ENCODE measurements around the gene PSG6.
"Not testable (repeated sequence)": the region's sequence is repeated elsewhere in the genome, so short reads cannot be mapped to it uniquely, and the experiment has no call there.

Gene PSG6

DNA sequence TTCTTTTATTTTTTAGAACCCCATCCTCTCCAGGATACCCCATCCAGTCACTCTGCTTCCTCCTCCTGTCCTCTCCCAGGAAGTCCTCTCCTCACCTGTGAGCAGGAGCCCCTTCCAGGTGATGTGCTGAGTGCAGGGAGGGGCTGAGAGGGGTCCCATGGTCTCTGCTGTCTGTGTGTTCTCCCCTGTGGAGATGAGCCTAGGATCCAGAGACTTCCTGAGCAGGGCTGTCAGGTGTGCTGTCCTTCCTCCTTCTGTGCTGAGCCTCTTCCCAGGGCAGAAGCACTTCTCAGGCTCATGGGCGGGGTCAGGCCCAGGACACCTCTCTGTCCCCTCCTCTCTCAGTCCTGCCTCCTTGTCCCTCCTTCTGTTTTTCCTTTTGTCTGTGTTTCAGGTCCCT is at the start of gene PSG6:
Gene PSG6 (minus strand): TSS at position 261 of the 400 bp plus-strand sequence. CDS start 102 bp downstream, at position 159.
- not testable (repeated sequence) for DNase-seq

DNA sequence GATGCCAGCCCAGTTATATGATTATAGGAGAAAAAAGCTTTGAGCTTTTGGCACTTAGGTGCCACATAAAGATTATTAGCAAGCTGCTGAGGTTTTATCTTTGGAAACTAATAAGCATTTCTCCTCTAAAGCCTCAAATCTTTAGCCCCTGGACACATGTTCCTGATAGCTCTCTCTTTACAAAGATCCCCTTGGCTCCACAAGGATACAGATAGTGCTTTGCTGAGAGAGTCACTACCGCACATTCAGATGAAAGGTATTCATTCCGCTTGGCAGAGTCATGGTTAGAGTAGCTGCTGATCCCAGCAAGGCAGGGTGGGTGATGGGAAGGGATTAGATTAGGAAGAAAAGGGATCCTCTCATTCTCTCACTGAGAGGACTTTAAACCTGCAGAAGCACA is 47.5 kb upstream of the PSG6 start:
- DNase-seq, result no peak

DNA sequence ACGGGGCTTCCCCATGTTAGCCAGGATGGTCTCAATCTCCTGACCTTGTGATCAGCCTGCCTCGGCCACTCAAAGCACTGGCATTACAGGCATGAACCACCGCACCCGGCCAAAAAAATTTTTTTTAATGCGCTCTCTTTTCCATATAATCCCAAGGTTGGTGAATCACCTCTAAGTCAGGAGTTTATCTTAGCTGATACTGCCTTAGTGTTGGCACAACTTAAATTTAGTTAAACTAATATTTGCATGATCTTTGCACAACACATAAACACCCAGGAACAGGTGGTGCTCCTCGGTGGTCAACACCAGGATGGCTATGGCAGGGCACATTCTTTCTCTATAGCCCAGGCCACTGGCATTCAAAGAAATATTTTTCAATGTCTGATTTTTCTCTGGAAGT is 43.4 kb upstream of the PSG6 start:
- DNase-seq, result no peak

DNA sequence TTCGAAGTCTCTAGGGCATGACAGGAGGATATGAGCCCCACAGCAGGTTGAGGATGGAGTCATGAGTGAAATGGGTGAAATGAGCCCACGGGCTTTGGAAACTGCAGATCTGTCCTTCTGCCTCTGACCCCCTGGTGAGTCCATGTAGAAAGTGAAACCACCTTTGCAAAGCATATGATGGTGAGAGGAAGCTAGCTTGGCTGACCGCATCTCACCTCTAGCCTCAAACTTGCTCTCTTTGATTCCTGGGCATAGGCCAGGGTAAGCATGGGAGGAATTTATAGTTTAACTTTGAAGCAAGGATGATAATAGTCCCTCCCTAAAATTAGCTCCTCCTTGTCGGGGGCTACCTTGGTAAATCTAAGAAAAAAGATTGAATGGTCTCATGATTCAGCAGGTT is 34.4 kb upstream of the PSG6 start:
- not testable (repeated sequence) for DNase-seq

- not testable (repeated sequence) for DNase-seq
Observed at GRCh38 chr19:42951476-42951875, 33.8 kb upstream of the PSG6 start.

GRCh38 chr19:42942187-42942789 is 24.6 kb upstream of the PSG6 start:
- no peak for DNase-seq

GRCh38 chr19:42937107-42937506 is 19.4 kb upstream of the PSG6 start, which contains the start of gene PSG7:
Gene PSG7 (minus strand): TSS chr19:42937207. CDS start chr19:42937076, 131 bp downstream.
- DNase-seq, result not testable (repeated sequence)

- not testable (repeated sequence) for DNase-seq
Observed at GRCh38 chr19:42934726-42935125, 17.0 kb upstream of the PSG6 start.

GRCh38 chr19:42934183-42934582 is 16.5 kb upstream of the PSG6 start:
- DNase-seq, result not testable (repeated sequence)

- DNase-seq, result not testable (repeated sequence)
Observed at GRCh38 chr19:42933412-42933811, 15.7 kb upstream of the PSG6 start.

DNA sequence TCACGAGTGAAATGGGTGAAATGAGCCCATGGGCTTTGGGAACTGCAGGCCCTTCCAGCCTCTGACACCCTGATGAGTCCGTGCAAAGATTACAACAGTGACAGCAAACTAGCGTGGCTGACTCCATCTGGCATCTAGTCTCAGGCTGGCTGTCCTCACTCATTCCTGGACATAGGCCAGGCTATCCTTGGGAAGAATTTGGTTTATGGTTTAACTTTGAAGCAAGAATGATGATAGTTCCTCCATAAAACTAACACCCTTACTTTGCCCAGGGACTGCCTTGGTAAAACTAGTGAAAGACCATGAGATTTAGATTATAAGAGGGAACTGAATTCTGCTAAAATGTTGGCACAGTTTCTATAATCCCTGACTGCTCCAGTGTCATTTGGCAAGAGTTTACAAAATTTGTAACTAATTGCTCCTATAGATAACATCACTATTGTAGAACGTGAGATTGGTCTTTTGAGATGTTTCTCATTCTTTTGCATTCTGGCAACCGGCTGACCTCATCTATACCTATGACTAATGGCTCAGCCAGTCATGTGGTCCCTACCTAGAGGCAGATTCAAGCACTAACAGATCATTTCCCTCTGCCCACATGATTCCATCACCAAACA is 14.9 kb upstream of the PSG6 start:
- DNase-seq, result not testable (repeated sequence)

GRCh38 chr19:42930214-42930613 is 12.5 kb upstream of the PSG6 start:
- peak; percentile 52 to 54 for DNase-seq

DNA sequence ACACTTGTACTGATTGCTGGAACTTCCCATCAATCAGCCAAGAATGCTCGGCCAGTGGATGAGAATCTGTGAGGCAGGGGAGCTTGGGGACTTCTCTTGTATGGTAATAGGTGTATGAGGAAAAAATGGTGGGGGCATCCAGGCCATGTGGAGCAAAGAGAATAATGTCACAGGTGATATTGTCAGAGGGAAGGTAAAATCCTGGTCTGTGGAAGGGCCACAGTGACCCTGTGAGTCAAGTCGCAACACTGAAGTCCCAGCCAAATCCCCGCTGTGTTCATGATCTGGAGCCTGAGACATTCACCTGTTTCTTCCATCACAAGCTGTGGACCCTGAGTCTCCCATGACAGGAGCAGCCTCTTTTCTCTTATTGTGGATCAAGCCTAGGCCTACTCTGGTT is 11.2 kb upstream of the PSG6 start:
- no peak for DNase-seq

- DNase-seq, result no peak
Observed at GRCh38 chr19:42926781-42927180, 9.1 kb upstream of the PSG6 start.

DNA sequence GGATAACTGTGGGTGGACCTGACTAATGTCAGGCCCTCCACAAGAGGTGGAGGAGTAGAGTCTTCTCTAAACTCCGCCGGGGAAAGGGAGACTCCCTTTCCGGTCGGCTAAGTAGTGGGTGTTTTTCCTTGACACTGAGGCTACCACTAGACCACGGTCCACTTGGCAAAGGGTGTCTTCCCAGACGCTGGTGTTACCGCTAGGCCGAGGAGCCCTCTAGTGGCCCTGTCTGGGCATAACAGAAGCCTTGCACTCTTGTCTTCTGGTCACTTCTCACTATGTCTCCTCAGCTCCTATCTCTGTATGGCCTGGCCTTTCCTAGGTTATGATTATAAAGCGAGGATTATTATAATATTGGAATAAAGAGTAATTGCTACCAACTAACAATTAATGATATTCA is 5.4 kb upstream of the PSG6 start:
- peak; percentile 36 to 55 for DNase-seq

DNA sequence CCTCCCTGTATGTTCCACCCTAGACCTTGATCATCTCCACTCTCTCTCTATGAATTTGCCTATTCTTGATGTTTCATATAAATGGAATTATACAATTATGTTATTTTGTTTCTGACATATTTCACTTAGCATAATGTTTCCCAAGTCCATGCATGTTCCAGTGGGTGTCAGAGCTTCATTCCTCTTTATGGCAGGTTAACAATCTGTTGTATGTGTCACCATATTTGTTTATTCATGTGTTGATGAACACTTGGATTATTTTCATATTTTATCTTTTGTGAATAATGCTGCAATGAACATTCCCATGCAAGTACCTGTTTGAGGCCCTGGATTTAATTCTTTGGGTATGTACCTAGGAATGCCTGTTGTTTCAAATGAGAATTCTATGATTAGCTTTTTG is 3.3 kb upstream of the PSG6 start:
- DNase-seq, result not testable (repeated sequence)

- no peak for DNase-seq
Observed at GRCh38 chr19:42919757-42920079, 2.0 kb upstream of the PSG6 start.

DNA sequence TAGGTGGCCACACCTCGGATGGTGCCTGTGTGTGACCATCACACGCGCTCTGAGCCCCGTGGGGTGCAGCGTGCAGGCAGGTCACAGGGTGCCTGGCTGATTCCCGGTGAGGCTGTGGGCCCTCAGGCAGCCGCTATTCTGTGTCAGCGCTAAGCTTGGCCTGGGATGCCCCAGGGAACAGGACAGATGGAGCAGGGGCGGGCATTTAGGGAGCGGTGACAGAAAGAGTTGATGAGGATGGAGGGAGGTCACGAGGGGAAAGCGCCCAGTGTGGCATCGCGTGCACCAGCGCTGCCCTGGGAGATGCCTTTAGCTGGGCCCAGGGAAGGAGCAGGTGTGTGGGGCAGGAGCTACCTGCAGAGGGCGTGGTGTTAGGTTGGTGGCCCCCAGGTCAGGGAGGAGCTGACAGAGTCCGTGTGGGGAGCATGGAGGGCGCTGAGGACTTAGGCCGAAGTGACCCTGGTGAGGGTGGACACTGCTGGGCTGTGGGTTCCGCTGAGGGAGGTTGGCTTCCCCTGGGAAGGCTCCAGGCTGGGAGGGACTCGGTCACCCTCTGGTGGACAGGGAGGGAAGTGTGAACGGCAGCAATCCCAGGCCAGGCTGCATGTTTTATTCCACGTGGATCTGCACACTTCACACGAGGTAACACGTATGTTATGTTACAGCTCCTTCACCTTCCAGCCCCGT is 1.5 kb upstream of the PSG6 start:
- DNase-seq, result not testable (repeated sequence)

DNA sequence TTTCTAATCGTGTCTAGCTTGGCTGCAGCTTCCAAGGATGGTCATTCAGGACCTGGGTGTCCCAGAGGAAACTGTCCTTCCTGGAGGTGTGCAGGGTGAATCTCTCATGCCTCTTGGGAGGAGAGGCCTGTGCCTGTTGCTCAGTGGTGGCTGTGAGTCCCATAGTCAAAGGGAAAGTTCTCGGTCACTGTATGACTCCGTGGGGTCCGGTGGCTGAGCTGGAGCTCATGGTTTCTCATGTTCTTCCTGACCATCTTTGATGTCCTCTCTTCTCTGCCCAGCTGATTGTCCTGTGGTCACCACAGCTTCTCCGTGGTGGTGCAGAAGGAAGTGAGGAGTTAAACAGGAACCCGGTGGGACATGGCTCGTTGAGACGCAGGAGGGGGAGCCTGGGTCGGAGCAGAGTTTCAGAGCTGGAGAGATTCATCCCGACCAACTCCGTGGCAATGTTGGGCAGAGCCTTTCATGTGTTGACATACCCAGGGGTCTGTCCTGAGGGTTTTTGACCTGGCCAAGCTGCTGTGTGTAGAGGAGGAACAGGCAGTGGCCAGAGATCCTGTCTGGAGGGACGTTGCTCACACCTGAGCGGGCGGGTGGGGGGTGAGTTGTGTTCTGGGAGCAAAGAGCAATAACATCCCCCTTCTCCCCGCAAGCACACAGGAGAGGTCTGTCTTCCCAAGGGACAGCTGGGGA is 829 bp upstream of the PSG6 start:
- not testable (repeated sequence) for DNase-seq

DNA sequence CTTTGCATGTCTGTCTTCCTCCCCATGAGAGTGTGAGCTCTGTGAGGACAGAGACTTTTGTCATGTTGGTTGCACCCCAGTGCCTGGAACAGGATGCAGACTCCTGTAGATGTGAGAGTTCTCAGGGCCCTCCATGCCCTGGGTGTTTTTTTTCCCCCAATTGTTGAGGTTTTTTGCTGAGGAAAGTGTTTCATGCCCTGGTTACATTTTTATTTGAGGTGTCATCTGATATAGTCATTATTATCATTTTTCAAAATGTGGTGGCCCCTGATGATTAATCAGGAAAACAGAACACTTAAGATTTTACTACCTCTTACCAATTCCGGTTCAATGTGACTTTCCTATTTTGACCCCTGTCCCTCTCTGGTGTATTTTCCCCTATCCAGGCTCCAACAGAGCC is 763 bp downstream of the PSG6 start:
- DNase-seq, result not testable (repeated sequence)

- not testable (repeated sequence) for DNase-seq
Observed at GRCh38 chr19:42913516-42913915, 4.2 kb downstream of the PSG6 start.

DNA sequence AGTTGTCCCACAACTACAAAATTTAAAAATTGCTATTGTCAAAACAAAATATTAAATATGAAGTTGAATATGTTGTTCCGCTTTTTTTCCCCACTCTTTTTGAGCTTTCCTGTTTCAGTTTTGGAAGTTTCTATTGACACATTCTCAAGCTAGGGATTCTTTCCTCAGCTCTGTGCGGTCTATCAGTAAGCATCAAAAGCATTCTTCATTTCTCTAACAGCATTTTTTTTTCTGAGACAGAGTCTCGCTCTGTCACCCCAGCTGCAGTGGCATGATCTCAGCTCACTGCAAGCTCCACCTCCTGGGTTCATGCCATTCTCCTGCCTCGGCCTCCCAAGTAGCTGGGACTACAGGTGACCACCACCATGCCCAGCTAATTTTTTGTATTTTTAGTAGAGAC is 4.8 kb downstream of the PSG6 start:
- not testable (repeated sequence) for DNase-seq

DNA sequence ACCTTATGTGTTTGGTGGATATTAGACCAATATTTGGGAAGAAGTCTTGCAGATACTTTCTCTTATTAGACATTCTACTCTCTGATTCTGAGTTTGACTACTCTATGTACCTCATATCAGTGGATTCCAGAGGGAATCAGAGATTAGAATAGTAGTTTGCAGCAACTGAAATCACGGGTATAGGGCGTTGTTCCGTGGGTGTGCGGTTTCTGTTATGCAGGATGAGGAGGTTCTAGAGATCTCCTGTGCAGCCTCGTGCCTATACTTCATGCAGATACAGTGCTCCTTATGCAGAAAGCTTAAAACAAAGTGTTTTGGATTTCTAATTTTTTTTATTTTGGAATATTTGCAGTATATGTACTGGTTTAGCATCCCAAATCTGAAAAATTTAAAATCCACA is 6.0 kb downstream of the PSG6 start:
- DNase-seq, result not testable (repeated sequence)

GRCh38 chr19:42906162-42906561 is 11.5 kb downstream of the PSG6 start:
- not testable (repeated sequence) for DNase-seq

Data from activated T-cell treated with anti-CD3 and anti-CD28 coated beads, Interleukin-2, amount 50 U/mL, for 48 hours (primary cell).